GM12873 (cell line): ENCODE data around the gene TMTC1.

Experiments
- TF ChIP-seq, protein P1 (sequence below): IDR thresholded peaks from 2 replicates; pipeline ENCODE4 v1.5.1; 2012; ENCODE audit warnings: low read depth, mild to moderate bottlenecking, moderate library complexity, low read length, control low read depth; ENCODE audit not compliant: insufficient read depth; ENCODE audit errors: missing control alignments

Gene TMTC1

DNA sequence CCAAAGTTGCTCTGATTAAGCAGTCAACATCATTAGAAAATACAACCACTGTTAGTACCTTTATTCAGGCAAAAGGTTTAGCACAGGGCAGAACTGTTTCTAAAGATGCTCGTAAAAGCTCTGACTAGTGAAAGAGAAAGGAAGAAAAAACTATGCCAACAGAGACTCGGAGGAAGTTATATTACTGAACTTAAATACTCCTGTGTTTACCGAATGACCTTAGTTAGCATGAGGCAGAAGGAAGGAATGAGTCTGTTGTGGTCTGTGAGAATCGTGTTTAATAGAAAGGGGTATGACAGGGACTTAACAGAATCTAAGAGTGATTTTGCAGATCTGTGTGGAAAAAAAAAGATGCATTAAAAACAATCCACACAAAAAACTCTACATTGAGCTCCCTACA, 202.1 kb downstream of the TMTC1 start:
- TF ChIP-seq, protein P1, sequence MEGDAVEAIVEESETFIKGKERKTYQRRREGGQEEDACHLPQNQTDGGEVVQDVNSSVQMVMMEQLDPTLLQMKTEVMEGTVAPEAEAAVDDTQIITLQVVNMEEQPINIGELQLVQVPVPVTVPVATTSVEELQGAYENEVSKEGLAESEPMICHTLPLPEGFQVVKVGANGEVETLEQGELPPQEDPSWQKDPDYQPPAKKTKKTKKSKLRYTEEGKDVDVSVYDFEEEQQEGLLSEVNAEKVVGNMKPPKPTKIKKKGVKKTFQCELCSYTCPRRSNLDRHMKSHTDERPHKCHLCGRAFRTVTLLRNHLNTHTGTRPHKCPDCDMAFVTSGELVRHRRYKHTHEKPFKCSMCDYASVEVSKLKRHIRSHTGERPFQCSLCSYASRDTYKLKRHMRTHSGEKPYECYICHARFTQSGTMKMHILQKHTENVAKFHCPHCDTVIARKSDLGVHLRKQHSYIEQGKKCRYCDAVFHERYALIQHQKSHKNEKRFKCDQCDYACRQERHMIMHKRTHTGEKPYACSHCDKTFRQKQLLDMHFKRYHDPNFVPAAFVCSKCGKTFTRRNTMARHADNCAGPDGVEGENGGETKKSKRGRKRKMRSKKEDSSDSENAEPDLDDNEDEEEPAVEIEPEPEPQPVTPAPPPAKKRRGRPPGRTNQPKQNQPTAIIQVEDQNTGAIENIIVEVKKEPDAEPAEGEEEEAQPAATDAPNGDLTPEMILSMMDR, result no peak

DNA sequence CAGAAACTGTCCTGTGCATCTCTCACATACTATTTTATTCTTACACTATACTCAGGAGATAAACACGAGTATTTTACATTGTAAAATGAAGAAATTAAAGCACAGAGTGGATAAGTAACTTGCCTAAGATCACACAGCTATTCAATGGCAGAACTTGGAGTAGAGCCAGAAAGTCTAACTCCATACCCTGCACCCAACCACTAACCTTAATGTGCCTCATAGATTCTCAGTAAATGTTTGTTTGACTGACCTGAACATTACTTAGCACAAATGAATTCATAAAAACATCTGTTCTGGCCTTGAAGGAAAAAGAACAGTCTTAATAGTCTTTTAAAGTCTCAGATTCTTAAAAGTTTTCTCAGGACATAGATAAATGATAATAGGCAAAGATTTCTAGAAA, 202.8 kb downstream of the TMTC1 start:
- TF ChIP-seq, protein P1, result no peak

DNA sequence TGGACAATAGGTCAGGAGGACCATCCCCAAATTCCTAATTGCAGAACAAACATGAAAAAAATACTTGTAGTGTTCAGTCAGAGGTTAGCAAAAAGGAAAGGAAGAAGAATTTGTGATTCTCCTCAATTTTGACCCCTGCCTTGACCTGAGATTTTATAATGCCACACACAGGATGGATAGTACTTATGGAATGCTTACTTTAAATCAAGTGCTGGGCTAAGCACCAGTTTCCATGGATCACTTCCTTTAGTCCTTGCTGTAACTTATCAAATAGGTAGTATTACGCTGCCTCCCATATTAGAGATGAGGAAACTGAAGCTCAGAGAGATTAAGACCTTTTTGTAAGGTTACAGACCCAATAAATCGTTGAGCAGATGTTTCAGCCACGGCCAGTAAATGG, 205.0 kb downstream of the TMTC1 start:
- TF ChIP-seq, protein P1, result no peak

DNA sequence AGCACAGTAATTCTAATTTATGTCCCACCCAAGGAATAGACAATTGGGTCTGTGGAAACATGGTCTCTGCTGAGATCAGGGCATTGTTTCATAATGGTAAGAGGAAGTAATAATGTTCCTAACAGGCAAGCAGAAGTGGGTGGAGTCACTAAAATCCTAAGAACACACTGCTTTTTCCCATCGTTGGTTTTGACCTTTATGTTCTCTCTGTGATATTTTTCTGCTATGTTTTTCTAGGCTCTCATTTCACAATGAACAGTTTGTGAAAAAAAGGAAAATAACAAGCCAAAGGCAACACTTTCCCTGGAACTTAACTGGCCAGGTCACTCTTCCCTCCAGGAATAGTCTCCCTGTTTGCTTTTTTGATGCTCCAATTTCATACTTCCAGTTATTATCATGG, 205.7 kb downstream of the TMTC1 start:
- TF ChIP-seq, protein P1, result no peak

DNA sequence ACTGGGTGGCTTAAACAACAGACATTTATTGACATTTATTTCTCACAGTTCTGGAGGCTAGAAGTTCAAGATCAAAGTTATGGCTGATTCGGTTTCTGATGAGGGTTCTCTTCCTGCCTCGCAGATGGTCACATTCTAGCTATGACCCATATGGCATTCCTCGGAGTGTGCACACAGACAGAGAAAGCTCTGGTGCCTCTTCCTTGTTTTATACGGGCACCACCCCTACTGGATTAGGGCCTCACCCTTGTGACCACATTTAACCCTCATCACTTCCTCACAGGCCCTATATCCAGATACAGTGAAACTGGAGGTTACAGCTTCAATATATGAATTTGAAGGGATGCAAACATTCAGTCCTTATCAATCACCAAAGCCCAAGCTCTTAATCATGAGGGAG, 209.2 kb downstream of the TMTC1 start:
- TF ChIP-seq, protein P1, result no peak

DNA sequence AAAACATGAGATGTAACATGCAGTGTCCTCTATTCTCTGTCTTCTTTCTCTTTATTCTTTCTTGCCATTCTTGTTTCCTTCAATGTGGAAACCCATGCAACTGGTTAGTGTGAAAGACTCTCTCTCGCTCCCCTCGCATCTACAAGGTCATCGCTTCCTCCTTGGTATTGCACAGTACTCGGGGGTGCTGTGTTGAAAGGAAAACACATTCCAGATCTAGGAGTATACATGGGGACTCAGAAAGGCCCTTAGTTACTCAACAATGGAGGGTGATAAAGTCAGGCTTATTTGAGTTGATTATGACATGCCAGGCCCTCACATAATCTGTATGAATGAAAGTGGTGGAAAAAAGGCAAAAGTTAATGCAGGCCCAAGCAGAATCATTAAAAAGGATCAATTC, 210.8 kb downstream of the TMTC1 start:
- TF ChIP-seq, protein P1, result no peak

DNA sequence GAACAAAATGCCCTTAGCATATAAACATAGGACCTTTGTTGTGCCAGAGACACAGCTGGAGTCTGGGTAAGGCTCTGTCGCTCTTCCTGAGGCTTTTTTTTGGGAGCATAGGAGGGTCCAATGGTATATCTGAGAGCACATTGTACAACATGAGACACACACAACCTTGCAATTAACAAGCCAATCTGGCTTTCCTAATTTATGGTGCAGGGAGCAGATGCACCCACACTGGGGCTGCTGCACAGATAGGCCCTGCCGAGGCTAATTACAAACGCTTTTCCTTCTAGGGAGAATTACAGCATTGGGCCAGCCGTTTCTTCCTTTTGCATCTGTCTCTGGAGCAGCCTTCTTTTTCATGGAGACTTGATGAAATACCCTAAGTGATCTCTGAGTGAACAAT, 211.3 kb downstream of the TMTC1 start:
- TF ChIP-seq, protein P1, result no peak
